GM12878 (cell line): ENCODE measurements around the gene RALGPS1. TPM values are rescaled to one million over a fixed set of nuclear protein-coding genes. Genes with fewer than 3 reads are reported as not detected.

ENCODE experiments used
- ATAC-seq: fragments of 200-7000 bp; cut with Tn5 transposase; 3 replicates; pipeline ENCODE4 v1.9.1; 2020; ENCODE audit warnings: mild to moderate bottlenecking, moderate library complexity
- BruUV-seq: library from RNA; stranded (reverse); fragments of 400-500 nt; replicated peaks from 2 replicates; lab custom pipeline; 2021; lab: Mats Ljungman, UMichigan
- CTCF ChIA-PET: fragments of 300-600 bp; sonication (Branson Sonifier 250); formaldehyde crosslinking; extraction: SDS; loops from one replicate; lab custom pipeline; 2021; ENCODE audit warnings: inconsistent platforms; lab: Yijun Ruan, JAX
- POLR2A ChIA-PET: fragments of 350-600 bp; formaldehyde crosslinking; extraction: SDS; loops from one replicate; lab custom pipeline; 2021; ENCODE audit warnings: inconsistent platforms; lab: Charles Lee
- RAD21 ChIA-PET: fragments of 300-600 bp; sonication (Branson Sonifier 250); formaldehyde crosslinking; loops from one replicate; lab custom pipeline; 2023; ENCODE audit warnings: antibody characterized with exemption; ENCODE audit not compliant: unreplicated experiment; lab: Charles Lee
- SMC1A ChIA-PET: fragments of 300-600 bp; sonication (Branson Sonifier 250); formaldehyde crosslinking; loops from one replicate; lab custom pipeline; 2023; ENCODE audit not compliant: unreplicated experiment, uncharacterized antibody; lab: Charles Lee
- DNase-seq: peaks from one replicate; pipeline ENCODE4 v3.0.0-alpha.2; 2011; ENCODE audit warnings: low read depth, low spot score
- FAIRE-seq: peaks from 3 replicates; lab custom pipeline; 2011; peaks lifted over from hg19 to GRCh38; lab: Jason Lieb, UNC
- H2AFZ ChIP-seq: 2 replicates; pipeline ENCODE4 v1.6.0; 2011; ENCODE audit warnings: low read depth, low read length, control low read depth; ENCODE audit not compliant: control insufficient read depth
- H3K27ac ChIP-seq: 2 replicates; pipeline ENCODE4 v1.5.1; 2011; ENCODE audit warnings: control low read depth; ENCODE audit not compliant: control insufficient read depth, insufficient read depth
- H3K27me3 ChIP-seq, 2 experiments: replicated peaks in 1 of 2; 2 replicates each; pipeline versions ENCODE4 v1.6.0 to v1.6.1; 2011; ENCODE audit warnings: low read length in 1 of 2; ENCODE audit not compliant: control insufficient read depth in 2 of 2, insufficient read depth in 2 of 2
- H3K36me3 ChIP-seq, 2 experiments: 2 replicates each; pipeline ENCODE4 v1.5.1; 2011; ENCODE audit warnings: low read length in 1 of 2; ENCODE audit not compliant: control insufficient read depth in 2 of 2, insufficient read depth in 2 of 2
- H3K4me1 ChIP-seq: 2 replicates; pipeline ENCODE4 v1.6.1; 2011; ENCODE audit warnings: mild to moderate bottlenecking, low read length, moderate library complexity, mixed read lengths; ENCODE audit not compliant: control insufficient read depth, insufficient read depth
- H3K4me2 ChIP-seq: 2 replicates; pipeline ENCODE4 v1.6.0; 2011; ENCODE audit warnings: control low read depth; ENCODE audit not compliant: control insufficient read depth, insufficient read depth
- H3K4me3 ChIP-seq: fragments of 200-600 bp; sonication (generic); 2 replicates; pipeline ENCODE4 v1.5.1; 2016
- H3K79me2 ChIP-seq: 2 replicates; pipeline ENCODE4 v1.6.0; 2011; ENCODE audit warnings: low read length; ENCODE audit not compliant: control insufficient read depth, insufficient read depth
- H3K9ac ChIP-seq: 2 replicates; pipeline ENCODE4 v1.8.0; 2011; ENCODE audit warnings: low read length, control low read depth, mixed read lengths; ENCODE audit not compliant: control insufficient read depth, insufficient read depth
- H3K9me3 ChIP-seq: replicated peaks from 3 replicates; pipeline ENCODE4 v1.5.1; 2011; ENCODE audit warnings: mild to moderate bottlenecking, low read length; ENCODE audit not compliant: control insufficient read depth, insufficient read depth
- H4K20me1 ChIP-seq: 2 replicates; pipeline ENCODE4 v1.6.0; 2011; ENCODE audit not compliant: control insufficient read depth, insufficient read depth
- DPF2 ChIP-seq: fragments of 450-650 bp; IDR thresholded peaks from 2 replicates; pipeline ENCODE4 v1.6.1; 2017; ENCODE audit warnings: mild to moderate bottlenecking
- MEF2A ChIP-seq: IDR thresholded peaks from 2 replicates; pipeline ENCODE4 v1.6.1; 2011; ENCODE audit warnings: low read depth, mild to moderate bottlenecking, low read length, moderate library complexity; ENCODE audit not compliant: insufficient read depth
- RAD21 ChIP-seq: IDR thresholded peaks from 2 replicates; pipeline ENCODE4 v1.6.1; 2011; ENCODE audit warnings: mild to moderate bottlenecking, low read depth, low read length, moderate library complexity; ENCODE audit not compliant: insufficient read depth
- WGBS: methylation state at CpG from one replicate; pipeline ENCODE4 v1.1.6; 2016; ENCODE audit warnings: low lambda C conversion rate; ENCODE audit not compliant: insufficient replicate concordance, insufficient coverage; ENCODE audit errors: missing lambda C conversion rate; 5-methylcytosine and 5-hydroxymethylcytosine counted together
- in situ Hi-C: fragments of 300-500 bp; cut with MboI; formaldehyde crosslinking; loops from 9 replicates; pipeline ENCODE4 v1.14.3; 2018; ENCODE audit warnings: mixed read lengths
- intact Hi-C: fragments of 100-400 bp; cut with micrococcal nuclease; formaldehyde crosslinking; loops from one replicate; pipeline ENCODE4 v1.14.2; 2022; ENCODE audit not compliant: unreplicated experiment
- polyA plus RNA-seq, 11 experiments: library from polyadenylated mRNA; depleted of rRNA in 4 of 11; unstranded in 6 of 11; stranded (reverse) in 5 of 11; fragments of >200 nt; fragmentation: Nextera tagmentation in 4 of 11; fragmentation: Illumina TruSeq in 1 of 11; extraction: Ambion mirVana in 4 of 11; extraction: Trizol in 1 of 11; gene quantifications; 1 replicate in 1 of 11; 2 replicates in 10 of 11; pipeline versions ENCODE4 v1.2.1 to v1.2.3, GENCODE V29; 2011 to 2016; ENCODE audit warnings: inconsistent platforms in 2 of 11, missing spikeins in 2 of 11, low read depth in 1 of 11
- total RNA-seq, 4 experiments: library from RNA; depleted of rRNA in 3 of 4; stranded (reverse); fragments of >200 nt in 3 of 4; fragmentation: Illumina TruSeq in 1 of 4; extraction: Trizol in 1 of 4; gene quantifications; 2 replicates each; pipeline versions ENCODE4 v1.2.1 to v1.2.3, GENCODE V29; 2013 to 2021
- TF ChIP-seq, protein P1 (sequence below): fragments of 450-650 bp; IDR thresholded peaks from 2 replicates; pipeline ENCODE4 v1.6.1; 2017; ENCODE audit warnings: antibody characterized with exemption, mild to moderate bottlenecking, moderate library complexity
- TF ChIP-seq, protein P2 (sequence below): fragments of 450-650 bp; conservative IDR thresholded peaks from 2 replicates; pipeline ENCODE4 v1.6.1; 2017; ENCODE audit warnings: mild to moderate bottlenecking, moderate library complexity
- TF ChIP-seq, protein P3 (sequence below): fragments of 450-650 bp; IDR thresholded peaks from 2 replicates; pipeline ENCODE4 v1.6.1; 2018; ENCODE audit warnings: mild to moderate bottlenecking, low read depth, moderate library complexity; ENCODE audit not compliant: partially characterized antibody

Gene RALGPS1
- total and polyA plus RNA-seq, 10 of the 15 experiments (the other 5 are each of a cell fraction or from before 2014, with no cell fraction given): 0.13 to 5.6 (median 2.7) TPM

DNA sequence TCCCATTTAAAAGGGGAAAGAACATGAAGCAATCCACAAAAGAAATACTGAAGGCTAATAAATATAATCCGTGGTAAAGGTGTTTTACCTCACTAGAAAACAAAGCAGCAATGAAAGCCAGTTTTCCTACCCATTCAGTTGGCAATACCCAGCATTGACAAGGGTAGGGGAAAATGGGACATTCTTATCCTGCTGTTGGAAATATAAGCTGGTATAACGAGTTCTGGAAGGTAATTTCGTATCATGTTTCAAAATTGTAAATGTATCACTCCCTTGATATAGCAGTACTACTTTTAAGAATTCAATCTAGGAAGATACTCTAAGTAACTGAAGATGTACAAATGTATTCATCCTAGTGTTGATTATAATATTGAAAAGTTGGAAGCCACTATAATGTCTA lies 22.9 kb upstream of the RALGPS1 start:
- no peak for TF ChIP-seq DPF2
- TF ChIP-seq, protein P1, sequence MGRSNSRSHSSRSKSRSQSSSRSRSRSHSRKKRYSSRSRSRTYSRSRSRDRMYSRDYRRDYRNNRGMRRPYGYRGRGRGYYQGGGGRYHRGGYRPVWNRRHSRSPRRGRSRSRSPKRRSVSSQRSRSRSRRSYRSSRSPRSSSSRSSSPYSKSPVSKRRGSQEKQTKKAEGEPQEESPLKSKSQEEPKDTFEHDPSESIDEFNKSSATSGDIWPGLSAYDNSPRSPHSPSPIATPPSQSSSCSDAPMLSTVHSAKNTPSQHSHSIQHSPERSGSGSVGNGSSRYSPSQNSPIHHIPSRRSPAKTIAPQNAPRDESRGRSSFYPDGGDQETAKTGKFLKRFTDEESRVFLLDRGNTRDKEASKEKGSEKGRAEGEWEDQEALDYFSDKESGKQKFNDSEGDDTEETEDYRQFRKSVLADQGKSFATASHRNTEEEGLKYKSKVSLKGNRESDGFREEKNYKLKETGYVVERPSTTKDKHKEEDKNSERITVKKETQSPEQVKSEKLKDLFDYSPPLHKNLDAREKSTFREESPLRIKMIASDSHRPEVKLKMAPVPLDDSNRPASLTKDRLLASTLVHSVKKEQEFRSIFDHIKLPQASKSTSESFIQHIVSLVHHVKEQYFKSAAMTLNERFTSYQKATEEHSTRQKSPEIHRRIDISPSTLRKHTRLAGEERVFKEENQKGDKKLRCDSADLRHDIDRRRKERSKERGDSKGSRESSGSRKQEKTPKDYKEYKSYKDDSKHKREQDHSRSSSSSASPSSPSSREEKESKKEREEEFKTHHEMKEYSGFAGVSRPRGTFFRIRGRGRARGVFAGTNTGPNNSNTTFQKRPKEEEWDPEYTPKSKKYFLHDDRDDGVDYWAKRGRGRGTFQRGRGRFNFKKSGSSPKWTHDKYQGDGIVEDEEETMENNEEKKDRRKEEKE: no peak
- TF ChIP-seq, all 136 proteins: peak for 0
- ATAC-seq: no peak
- no peak for FAIRE-seq
- Histone ChIP-seq H3K4me2 (no peak overlapping the region), H3K9me3 (no peaks in the 10 kb centered on the region), H3K36me3 (no peaks in the 10 kb centered on the region), H2AFZ (no peak overlapping the region), H3K9ac (no peak overlapping the region), H3K27me3 (no peaks in the 10 kb centered on the region), H3K4me3 (no peak overlapping the region), H4K20me1 (no peaks in the 10 kb centered on the region), H3K79me2 (no peaks in the 10 kb centered on the region), H3K27ac (no peak overlapping the region), H3K4me1 (no peaks in the 10 kb centered on the region)
- in situ Hi-C loops (no loop called here), intact Hi-C loops (no loop called here)
- ChIA-PET RAD21 (no interaction called here), SMC1A (no interaction called here), CTCF (no interaction called here), POLR2A (interaction anchor here (0.5 kb wide), 1 partner anchor 8 kb away, joined by 4 read pairs; no protein-coding TSS in a partner anchor)
- DNase-seq: no peak
- no TSS peak for BruUV-seq
- WGBS: 12% methylated on average over 3 of the region's 3 CpGs

DNA sequence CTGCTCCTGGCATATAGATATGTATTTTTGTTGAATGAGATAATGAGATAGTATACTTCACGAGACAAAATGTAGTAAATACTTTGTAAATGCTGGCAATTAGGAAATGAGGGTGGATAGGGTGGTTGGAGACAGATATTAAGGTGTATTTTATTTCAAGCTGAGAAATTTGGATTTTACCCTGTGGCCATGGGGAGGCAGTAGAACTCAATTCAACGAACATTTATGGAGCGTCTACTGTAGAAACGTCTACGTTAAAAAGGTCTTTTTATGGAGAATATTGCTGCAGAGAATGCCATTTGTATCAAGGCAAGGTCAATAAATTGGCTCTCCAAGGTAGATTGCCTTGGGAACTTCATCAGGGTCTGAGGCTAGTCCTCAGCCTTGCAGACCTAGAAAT lies 21.5 kb upstream of the RALGPS1 start:
- Histone ChIP-seq H4K20me1 (no peaks in the 10 kb centered on the region), H3K36me3 (no peaks in the 10 kb centered on the region), H3K27me3 (no peaks in the 10 kb centered on the region), H2AFZ (no peak overlapping the region), H3K4me3 (no peak overlapping the region), H3K27ac (no peak overlapping the region), H3K9me3 (no peaks in the 10 kb centered on the region), H3K79me2 (no peaks in the 10 kb centered on the region), H3K4me2 (no peak overlapping the region), H3K4me1 (no peaks in the 10 kb centered on the region), H3K9ac (no peak overlapping the region)
- ChIA-PET RAD21 (no interaction called here), CTCF (interaction anchor here (1.0 kb wide), 1 partner anchor 23 kb away, joined by 3 read pairs; no protein-coding TSS in a partner anchor), POLR2A (no interaction called here), SMC1A (no interaction called here)
- no peak for ATAC-seq
- intact Hi-C loops: no loop called here
- in situ Hi-C loops: no loop called here
- no TSS peak for BruUV-seq
- no peak for FAIRE-seq
- DNase-seq: no peak
- WGBS: 3% methylated on average over 5 of the region's 5 CpGs
- no peak for TF ChIP-seq DPF2
- TF ChIP-seq, protein P2, sequence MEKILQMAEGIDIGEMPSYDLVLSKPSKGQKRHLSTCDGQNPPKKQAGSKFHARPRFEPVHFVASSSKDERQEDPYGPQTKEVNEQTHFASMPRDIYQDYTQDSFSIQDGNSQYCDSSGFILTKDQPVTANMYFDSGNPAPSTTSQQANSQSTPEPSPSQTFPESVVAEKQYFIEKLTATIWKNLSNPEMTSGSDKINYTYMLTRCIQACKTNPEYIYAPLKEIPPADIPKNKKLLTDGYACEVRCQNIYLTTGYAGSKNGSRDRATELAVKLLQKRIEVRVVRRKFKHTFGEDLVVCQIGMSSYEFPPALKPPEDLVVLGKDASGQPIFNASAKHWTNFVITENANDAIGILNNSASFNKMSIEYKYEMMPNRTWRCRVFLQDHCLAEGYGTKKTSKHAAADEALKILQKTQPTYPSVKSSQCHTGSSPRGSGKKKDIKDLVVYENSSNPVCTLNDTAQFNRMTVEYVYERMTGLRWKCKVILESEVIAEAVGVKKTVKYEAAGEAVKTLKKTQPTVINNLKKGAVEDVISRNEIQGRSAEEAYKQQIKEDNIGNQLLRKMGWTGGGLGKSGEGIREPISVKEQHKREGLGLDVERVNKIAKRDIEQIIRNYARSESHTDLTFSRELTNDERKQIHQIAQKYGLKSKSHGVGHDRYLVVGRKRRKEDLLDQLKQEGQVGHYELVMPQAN: no peak
- peak; percentile 35 for TF ChIP-seq RAD21
- TF ChIP-seq, protein P3, sequence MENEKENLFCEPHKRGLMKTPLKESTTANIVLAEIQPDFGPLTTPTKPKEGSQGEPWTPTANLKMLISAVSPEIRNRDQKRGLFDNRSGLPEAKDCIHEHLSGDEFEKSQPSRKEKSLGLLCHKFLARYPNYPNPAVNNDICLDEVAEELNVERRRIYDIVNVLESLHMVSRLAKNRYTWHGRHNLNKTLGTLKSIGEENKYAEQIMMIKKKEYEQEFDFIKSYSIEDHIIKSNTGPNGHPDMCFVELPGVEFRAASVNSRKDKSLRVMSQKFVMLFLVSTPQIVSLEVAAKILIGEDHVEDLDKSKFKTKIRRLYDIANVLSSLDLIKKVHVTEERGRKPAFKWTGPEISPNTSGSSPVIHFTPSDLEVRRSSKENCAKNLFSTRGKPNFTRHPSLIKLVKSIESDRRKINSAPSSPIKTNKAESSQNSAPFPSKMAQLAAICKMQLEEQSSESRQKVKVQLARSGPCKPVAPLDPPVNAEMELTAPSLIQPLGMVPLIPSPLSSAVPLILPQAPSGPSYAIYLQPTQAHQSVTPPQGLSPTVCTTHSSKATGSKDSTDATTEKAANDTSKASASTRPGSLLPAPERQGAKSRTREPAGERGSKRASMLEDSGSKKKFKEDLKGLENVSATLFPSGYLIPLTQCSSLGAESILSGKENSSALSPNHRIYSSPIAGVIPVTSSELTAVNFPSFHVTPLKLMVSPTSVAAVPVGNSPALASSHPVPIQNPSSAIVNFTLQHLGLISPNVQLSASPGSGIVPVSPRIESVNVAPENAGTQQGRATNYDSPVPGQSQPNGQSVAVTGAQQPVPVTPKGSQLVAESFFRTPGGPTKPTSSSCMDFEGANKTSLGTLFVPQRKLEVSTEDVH: no peak
- TF ChIP-seq MEF2A: no peak
